Keratinocyte (primary cell): Measurements from ENCODE around the gene SH2D1B. TPM values are rescaled to one million over a fixed set of nuclear protein-coding genes. Genes with fewer than 3 reads are reported as not detected.

ENCODE experiments used
- DNase-seq: peaks from one replicate; pipeline ENCODE4 v3.0.0-alpha.2; 2011; ENCODE audit warnings: low read depth, missing footprints, low spot score
- FAIRE-seq: peaks from 2 replicates; lab custom pipeline; 2011; peaks lifted over from hg19 to GRCh38; lab: Jason Lieb, UNC
- H2AFZ ChIP-seq: 2 replicates; pipeline ENCODE4 v1.6.0; 2012; ENCODE audit warnings: low read length, control low read depth, inconsistent platforms; ENCODE audit not compliant: control insufficient read depth
- H3K27ac ChIP-seq: 2 replicates; pipeline ENCODE4 v1.5.1; 2011; ENCODE audit warnings: low read length; ENCODE audit not compliant: control insufficient read depth, insufficient read depth
- H3K27me3 ChIP-seq: 3 replicates; pipeline ENCODE4 v1.6.0; 2011; ENCODE audit warnings: low read length; ENCODE audit not compliant: control insufficient read depth, insufficient read depth; ENCODE audit errors: extremely low read depth
- H3K36me3 ChIP-seq, 2 experiments: 2 replicates in 1 of 2; 3 replicates in 1 of 2; pipeline ENCODE4 v1.5.1; 2011; ENCODE audit warnings: low read length in 2 of 2, mild to moderate bottlenecking in 1 of 2; ENCODE audit not compliant: control insufficient read depth in 2 of 2, insufficient read depth in 2 of 2; ENCODE audit errors: extremely low read depth in 1 of 2
- H3K4me1 ChIP-seq: 3 replicates; pipeline ENCODE4 v1.5.1; 2011; ENCODE audit warnings: low read length; ENCODE audit not compliant: control insufficient read depth, insufficient read depth; ENCODE audit errors: extremely low read depth
- H3K4me2 ChIP-seq: 3 replicates; pipeline ENCODE4 v1.6.0; 2011; ENCODE audit warnings: low read depth, low read length; ENCODE audit not compliant: control insufficient read depth, insufficient read depth; ENCODE audit errors: extremely low read depth
- H3K4me3 ChIP-seq, 3 experiments: fragments of 200-600 bp in 1 of 3; sonication (generic) in 1 of 3; 2 replicates in 2 of 3; 3 replicates in 1 of 3; pipeline ENCODE4 v1.5.1; 2011 to 2016; ENCODE audit warnings: low read length in 3 of 3, mild to moderate bottlenecking in 3 of 3, control low read depth in 2 of 3, inconsistent platforms in 1 of 3, low read depth in 1 of 3, mixed read lengths in 1 of 3, mixed run types in 1 of 3, moderate library complexity in 1 of 3; ENCODE audit not compliant: control insufficient read depth in 2 of 3, insufficient read depth in 2 of 3; ENCODE audit errors: extremely low read depth in 1 of 3
- H3K79me2 ChIP-seq: 2 replicates; pipeline ENCODE4 v1.6.0; 2012; ENCODE audit warnings: low read length; ENCODE audit not compliant: control insufficient read depth, insufficient read depth
- H3K9ac ChIP-seq: 3 replicates; pipeline ENCODE4 v1.6.0; 2011; ENCODE audit warnings: low read length; ENCODE audit not compliant: control insufficient read depth, insufficient read depth; ENCODE audit errors: extremely low read depth
- H3K9me1 ChIP-seq: 3 replicates; pipeline ENCODE4 v1.6.0; 2011; ENCODE audit warnings: low read length; ENCODE audit not compliant: control insufficient read depth, insufficient read depth; ENCODE audit errors: extremely low read depth
- H3K9me3 ChIP-seq: 2 replicates; pipeline ENCODE4 v1.5.1; 2012; ENCODE audit warnings: low read depth, low read length; ENCODE audit not compliant: control insufficient read depth
- H4K20me1 ChIP-seq: 3 replicates; pipeline ENCODE4 v1.6.0; 2011; ENCODE audit warnings: low read length; ENCODE audit not compliant: control insufficient read depth, insufficient read depth; ENCODE audit errors: extremely low read depth
- CTCF ChIP-seq, 3 experiments: IDR thresholded peaks in 1 of 3; conservative IDR thresholded peaks in 1 of 3; optimal IDR thresholded peaks in 1 of 3; 2 replicates in 2 of 3; 3 replicates in 1 of 3; pipeline versions ENCODE3 to v1.5.1; 2011; ENCODE audit warnings: low read length in 3 of 3, mild to moderate bottlenecking in 3 of 3, moderate library complexity in 2 of 3, control low read depth in 1 of 3, inconsistent platforms in 1 of 3; ENCODE audit not compliant: insufficient read depth in 2 of 3; ENCODE audit errors: extremely low read depth in 1 of 3
- EZH2 ChIP-seq: IDR thresholded peaks from one replicate; pipeline ENCODE4 v1.6.1; 2012; ENCODE audit warnings: inconsistent platforms, mild to moderate bottlenecking, low read length, moderate library complexity
- dilution Hi-C: fragments of 300-500 bp; cut with MboI; formaldehyde crosslinking; loops from one replicate; pipeline ENCODE4 v1.7.0; 2020; ENCODE audit warnings: low sequenced_read_pairs; ENCODE audit not compliant: extremely low pct_ligation_motif_present
- polyA plus RNA-seq, 5 experiments: library from polyadenylated mRNA; depleted of rRNA in 3 of 5; stranded (reverse) in 3 of 5; stranded (forward) in 1 of 5; unstranded in 1 of 5; fragments of >200 nt; gene quantifications; 1 replicate in 1 of 5; 2 replicates in 3 of 5; 3 replicates in 1 of 5; pipeline versions ENCODE4 v1.2.1 to v1.2.3, GENCODE V29; 2011 to 2012; ENCODE audit warnings: missing spikeins in 2 of 5, low read depth in 1 of 5, low replicate concordance in 1 of 5

The SH2D1B gene
- polyA plus RNA-seq, 1 donor (not counting 4 experiments of a cell fraction or from before 2014, with no cell fraction given) = not detected

GRCh38 chr1:162380061-162380846, 31.7 kb downstream of the SH2D1B start:
- Histone ChIP-seq H2AFZ (no peak overlapping the region), H3K9ac (no peak overlapping the region), H3K79me2 (no peaks in the 10 kb centered on the region), H3K4me2 (no peak overlapping the region), H3K27me3 (no peaks in the 10 kb centered on the region), H4K20me1 (no peaks in the 10 kb centered on the region), H3K9me3 (no peaks in the 10 kb centered on the region), H3K9me1 (no peaks in the 10 kb centered on the region), H3K4me3 (no peak overlapping the region), H3K4me1 (peaks cover 16% of the 10 kb centered on the region), H3K27ac (no peak overlapping the region), H3K36me3 (no peaks in the 10 kb centered on the region)
- FAIRE-seq (no peak), DNase-seq (no peak)
- no peak for TF ChIP-seq CTCF (optimal IDR thresholded peaks at IDR 0.05 in 1 of 3, IDR thresholded peaks at IDR 0.05 in 1 of 3, conservative IDR thresholded peaks at IDR 0.05 in 1 of 3; ENCODE audit: extremely low read depth in 1 of 3, insufficient read depth in 2 of 3, low read length in 3 of 3)
- TF ChIP-seq EZH2 = no peak
- dilution Hi-C loops = no loop called here

- Histone ChIP-seq H3K27me3 (no peaks in the 10 kb centered on the region), H3K4me3 (no peak within 1 kb of the TSS), H2AFZ (no peak within 1 kb of the TSS), H3K36me3 (no peaks in the 10 kb centered on the region), H3K9ac (no peak within 1 kb of the TSS), H3K27ac (no peak within 1 kb of the TSS), H3K4me1 (peaks cover 18% of the 10 kb centered on the region), H4K20me1 (no peaks in the 10 kb centered on the region), H3K4me2 (no peak within 1 kb of the TSS), H3K9me3 (no peaks in the 10 kb centered on the region), H3K9me1 (no peaks in the 10 kb centered on the region), H3K79me2 (no peaks in the 10 kb centered on the region)
- TF ChIP-seq CTCF (optimal IDR thresholded peaks at IDR 0.05 in 1 of 3, IDR thresholded peaks at IDR 0.05 in 1 of 3, conservative IDR thresholded peaks at IDR 0.05 in 1 of 3; ENCODE audit: extremely low read depth in 1 of 3, insufficient read depth in 2 of 3, low read length in 3 of 3) (no peak), EZH2 (no peak)
- no peak for FAIRE-seq
- DNase-seq = no peak
- dilution Hi-C loops = no loop called here
Observed at GRCh38 chr1:162376691-162377090, 35.2 kb downstream of the SH2D1B start, which contains the start of gene SPATA46. Gene SPATA46, minus strand, starts transcription at chr1:162376854. Its CDS starts 64 bp downstream, at chr1:162376790.
